Esophagus squamous epithelium (tissue), 5 donors: ENCODE data around the gene SCN2B. TPM values are rescaled to one million over a fixed set of nuclear protein-coding genes. Genes with fewer than 3 reads are reported as not detected.

Source experiments
- DNase-seq: peaks from one replicate; lab custom pipeline; 2025; lab: John Stamatoyannopoulos, UW
- H3K27ac ChIP-seq, 4 donors: fragments of 200-600 bp; sonication (generic); one replicate each; pipeline ENCODE4 v1.5.1; 2016 to 2019; ENCODE audit warnings: mild to moderate bottlenecking in 1 of 4
- H3K27me3 ChIP-seq, 4 donors: fragments of 200-600 bp; sonication (generic); 1 replicate in 3 of 4; 2 replicates in 1 of 4; pipeline versions ENCODE4 v1.5.1 to v1.6.0; 2017 to 2021; ENCODE audit warnings: antibody characterized with exemption in 1 of 4
- H3K36me3 ChIP-seq, 3 donors: fragments of 200-600 bp; sonication (generic); one replicate each; pipeline ENCODE4 v1.5.1; 2016 to 2019
- H3K4me1 ChIP-seq, 3 donors: fragments of 200-600 bp; sonication (generic); one replicate each; pipeline ENCODE4 v1.5.1; 2017 to 2019
- H3K4me3 ChIP-seq, 4 donors: fragments of 200-600 bp; sonication (generic); 1 replicate in 3 of 4; 2 replicates in 1 of 4; pipeline ENCODE4 v1.5.1; 2016 to 2019; ENCODE audit warnings: mild to moderate bottlenecking in 2 of 4, moderate library complexity in 1 of 4
- H3K9me3 ChIP-seq, 3 donors: fragments of 200-600 bp; sonication (generic); one replicate each; pipeline ENCODE4 v1.5.1; 2016 to 2019
- POLR2A ChIP-seq, 4 donors: fragments of 450-650 bp; IDR thresholded peaks; one replicate each; pipeline ENCODE4 v1.6.1; 2017; ENCODE audit warnings: antibody characterized with exemption in 4 of 4, mild to moderate bottlenecking in 4 of 4, moderate library complexity in 3 of 4
- WGBS, 2 donors: methylation state at CpG; one replicate each; pipeline ENCODE4 v1.1.5; 2018; 5-methylcytosine and 5-hydroxymethylcytosine counted together
- intact Hi-C: fragments of 100-400 bp; cut with DNase I; formaldehyde crosslinking; loops from one replicate; pipeline ENCODE4 v1.15.0; 2022
- total RNA-seq, 4 donors: library from RNA; depleted of rRNA; stranded (reverse); fragments of >200 nt; gene quantifications; one replicate each; pipeline ENCODE4 v1.1.0, GENCODE V29; 2016
- TF ChIP-seq, protein P1 (sequence below), 6 experiments: fragments of 450-650 bp in 4 of 6; fragments of 200-600 bp in 2 of 6; sonication (generic) in 2 of 6; IDR thresholded peaks; one replicate each; pipeline ENCODE4 v1.5.1; 2016 to 2019; ENCODE audit warnings: antibody characterized with exemption in 6 of 6, mild to moderate bottlenecking in 4 of 6, moderate library complexity in 4 of 6
- donor health status: DM: yes; HTN: yes; CAD: no.

SCN2B gene
- total RNA-seq, 4 donors from 2014 or later = 0.38 to 1.1 TPM; not detected in 2

- H3K27me3 ChIP-seq = peaks cover 0 to 48% (median 0%) of the 10 kb centered on the region in 4 donors
- DNase-seq = no peak
- peaks cover 0 to 23% (median 4%) of the 10 kb centered on the region in 3 donors for H3K4me1 ChIP-seq
- TF ChIP-seq, protein P1, sequence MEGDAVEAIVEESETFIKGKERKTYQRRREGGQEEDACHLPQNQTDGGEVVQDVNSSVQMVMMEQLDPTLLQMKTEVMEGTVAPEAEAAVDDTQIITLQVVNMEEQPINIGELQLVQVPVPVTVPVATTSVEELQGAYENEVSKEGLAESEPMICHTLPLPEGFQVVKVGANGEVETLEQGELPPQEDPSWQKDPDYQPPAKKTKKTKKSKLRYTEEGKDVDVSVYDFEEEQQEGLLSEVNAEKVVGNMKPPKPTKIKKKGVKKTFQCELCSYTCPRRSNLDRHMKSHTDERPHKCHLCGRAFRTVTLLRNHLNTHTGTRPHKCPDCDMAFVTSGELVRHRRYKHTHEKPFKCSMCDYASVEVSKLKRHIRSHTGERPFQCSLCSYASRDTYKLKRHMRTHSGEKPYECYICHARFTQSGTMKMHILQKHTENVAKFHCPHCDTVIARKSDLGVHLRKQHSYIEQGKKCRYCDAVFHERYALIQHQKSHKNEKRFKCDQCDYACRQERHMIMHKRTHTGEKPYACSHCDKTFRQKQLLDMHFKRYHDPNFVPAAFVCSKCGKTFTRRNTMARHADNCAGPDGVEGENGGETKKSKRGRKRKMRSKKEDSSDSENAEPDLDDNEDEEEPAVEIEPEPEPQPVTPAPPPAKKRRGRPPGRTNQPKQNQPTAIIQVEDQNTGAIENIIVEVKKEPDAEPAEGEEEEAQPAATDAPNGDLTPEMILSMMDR (IDR thresholded peaks at IDR 0.05) = no peak
- no peak for TF ChIP-seq POLR2A (IDR thresholded peaks at IDR 0.05)
- no peaks in the 10 kb centered on the region for H3K9me3 ChIP-seq
- WGBS, 2 donors = 88 to 89% methylated on average over 8 to 10 of the region's 12 CpGs
- intact Hi-C loops = no loop called here
- no peaks in the 10 kb centered on the region for H3K36me3 ChIP-seq
- H3K27ac ChIP-seq = no peak overlapping the region
- H3K4me3 ChIP-seq = no peak overlapping the region
Measured at GRCh38 chr11:118167906-118168305, 8.5 kb downstream of the SCN2B start.

- Histone ChIP-seq H3K4me1 (peaks cover 0 to 23% (median 4%) of the 10 kb centered on the region in 3 donors), H3K27me3 (peaks cover 0 to 54% (median 0%) of the 10 kb centered on the region in 4 donors), H3K9me3 (no peaks in the 10 kb centered on the region), H3K36me3 (no peaks in the 10 kb centered on the region), H3K27ac (no peak overlapping the region), H3K4me3 (no peak overlapping the region)
- intact Hi-C loops = no loop called here
- 88% methylated on average over 2 of the region's 2 CpGs for WGBS, 2 donors
- no peak for DNase-seq
- TF ChIP-seq, protein P1 (IDR thresholded peaks at IDR 0.05) = no peak
- no peak for TF ChIP-seq POLR2A (IDR thresholded peaks at IDR 0.05)
Measured at GRCh38 chr11:118167253-118167652, 9.2 kb downstream of the SCN2B start.

GRCh38 chr11:118166641-118167040, 9.8 kb downstream of the SCN2B start:
- intact Hi-C loops = no loop called here
- TF ChIP-seq, protein P1 (IDR thresholded peaks at IDR 0.05) = no peak
- no peak for TF ChIP-seq POLR2A (IDR thresholded peaks at IDR 0.05)
- 86 to 92% methylated on average over 5 to 7 of the region's 17 CpGs for WGBS, 2 donors
- no peak for DNase-seq
- no peaks in the 10 kb centered on the region for H3K36me3 ChIP-seq
- peaks cover 0 to 60% (median 0%) of the 10 kb centered on the region in 4 donors for H3K27me3 ChIP-seq
- peaks cover 0 to 19% (median 4%) of the 10 kb centered on the region in 3 donors for H3K4me1 ChIP-seq
- no peak overlapping the region for H3K27ac ChIP-seq
- H3K9me3 ChIP-seq = no peaks in the 10 kb centered on the region
- no peak overlapping the region for H3K4me3 ChIP-seq

DNA sequence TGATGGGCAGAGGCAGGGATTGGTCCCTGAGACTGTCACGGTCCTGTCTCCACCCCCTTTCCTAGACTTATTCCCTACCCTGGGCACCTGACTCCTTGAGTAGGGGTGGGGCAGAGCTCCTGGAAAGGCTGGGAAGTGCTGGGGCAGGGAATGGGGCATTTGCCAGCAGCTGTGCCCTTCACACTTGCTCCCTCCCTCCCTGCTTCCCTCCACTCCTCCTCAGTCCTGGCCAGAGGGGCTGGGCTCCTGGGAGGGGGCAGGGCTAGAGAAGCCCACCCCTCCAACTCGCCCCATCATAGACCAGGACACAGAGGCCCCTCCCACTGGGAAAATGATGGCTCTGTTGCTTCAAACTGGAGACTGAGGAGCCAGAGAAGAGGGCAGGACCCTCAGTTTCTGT, 11.6 kb downstream of the SCN2B start:
- WGBS, 2 donors = 43 to 78% methylated on average over 1 to 2 of the region's 2 CpGs

DNA sequence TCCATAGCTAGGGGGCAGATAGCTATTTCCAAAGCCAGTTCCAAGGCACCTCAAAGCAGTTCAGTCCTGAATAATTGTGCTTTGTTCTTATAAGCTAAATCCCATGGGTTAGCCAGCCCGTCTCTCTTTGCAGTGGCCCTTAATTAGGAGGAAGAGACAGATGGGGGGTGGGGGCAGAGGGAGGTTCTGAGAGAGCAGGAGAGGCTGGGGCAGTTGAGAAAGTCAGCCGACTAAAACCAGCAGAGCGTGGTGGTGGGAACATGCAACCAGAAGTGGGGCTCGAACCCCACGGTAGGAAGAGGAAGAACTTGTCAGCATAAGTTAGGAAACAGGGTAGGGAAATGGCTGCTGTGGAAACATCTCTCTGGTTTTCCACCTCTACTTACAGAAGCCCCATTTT, 12.9 kb downstream of the SCN2B start:
- DNase-seq = no peak
- intact Hi-C loops = no loop called here
- peaks cover 0 to 9% (median 0%) of the 10 kb centered on the region in 3 donors for H3K4me1 ChIP-seq
- H3K9me3 ChIP-seq = no peaks in the 10 kb centered on the region
- H3K36me3 ChIP-seq = no peaks in the 10 kb centered on the region
- peaks cover 0 to 64% (median 0%) of the 10 kb centered on the region in 4 donors for H3K27me3 ChIP-seq
- no peak overlapping the region for H3K4me3 ChIP-seq
- H3K27ac ChIP-seq = no peak overlapping the region
- WGBS, 2 donors = 70 to 77% methylated on average over 5 of the region's 5 CpGs
- no peak for TF ChIP-seq POLR2A (IDR thresholded peaks at IDR 0.05)
- TF ChIP-seq, protein P1 (IDR thresholded peaks at IDR 0.05) = no peak

More for the DNA sequence above, 11.6 kb downstream of the SCN2B start:
- intact Hi-C loops = no loop called here
- H3K9me3 ChIP-seq = no peaks in the 10 kb centered on the region
- H3K4me3 ChIP-seq = no peak overlapping the region
- peaks cover 0 to 62% (median 0%) of the 10 kb centered on the region in 4 donors for H3K27me3 ChIP-seq
- no peak for TF ChIP-seq POLR2A (IDR thresholded peaks at IDR 0.05)
- TF ChIP-seq, protein P1 (IDR thresholded peaks at IDR 0.05) = no peak
- H3K27ac ChIP-seq = no peak overlapping the region
- peaks cover 0 to 9% (median 0%) of the 10 kb centered on the region in 3 donors for H3K4me1 ChIP-seq
- no peak for DNase-seq
- no peaks in the 10 kb centered on the region for H3K36me3 ChIP-seq
